Lower leg skin (tissue), 4 donors: ENCODE data around the gene CCDC40. TPM values are rescaled to one million over a fixed set of nuclear protein-coding genes. Genes with fewer than 3 reads are reported as not detected.

Source experiments
- DNase-seq, 2 donors: peaks; one replicate each; pipeline ENCODE4 v3.0.0-alpha.2; 2019; ENCODE audit warnings: low spot score in 2 of 2
- H3K4me3 ChIP-seq: fragments of 200-600 bp; sonication (generic); 2 replicates; pipeline ENCODE4 v1.5.1; 2017; ENCODE audit warnings: mild to moderate bottlenecking, low read depth; ENCODE audit not compliant: poor library complexity, severe bottlenecking
- CTCF ChIP-seq, 3 donors: fragments of 450-650 bp; IDR thresholded peaks; one replicate each; pipeline ENCODE4 v1.5.1; 2016; ENCODE audit warnings: antibody characterized with exemption in 3 of 3, mild to moderate bottlenecking in 3 of 3, moderate library complexity in 2 of 3
- POLR2A ChIP-seq, 2 donors: fragments of 450-650 bp; IDR thresholded peaks; one replicate each; pipeline ENCODE4 v1.6.1; 2016 to 2017; ENCODE audit warnings: antibody characterized with exemption in 2 of 2, mild to moderate bottlenecking in 1 of 2, moderate library complexity in 1 of 2
- WGBS, 2 donors: methylation state at CpG; one replicate each; pipeline ENCODE4 v1.1.5; 2018; 5-methylcytosine and 5-hydroxymethylcytosine counted together
- intact Hi-C: fragments of 100-400 bp; cut with DNase I; formaldehyde crosslinking; loops from one replicate; pipeline ENCODE4 v1.15.0; 2023; ENCODE audit warnings: low total_unique reads
- total RNA-seq, 4 donors: library from RNA; depleted of rRNA; stranded (reverse); fragments of >200 nt; gene quantifications; one replicate each; pipeline ENCODE4 v1.1.0, GENCODE V29; 2016

The CCDC40 gene
- total RNA-seq, 4 donors from 2014 or later: 1.2 to 5.8 (median 2.1) TPM

DNA sequence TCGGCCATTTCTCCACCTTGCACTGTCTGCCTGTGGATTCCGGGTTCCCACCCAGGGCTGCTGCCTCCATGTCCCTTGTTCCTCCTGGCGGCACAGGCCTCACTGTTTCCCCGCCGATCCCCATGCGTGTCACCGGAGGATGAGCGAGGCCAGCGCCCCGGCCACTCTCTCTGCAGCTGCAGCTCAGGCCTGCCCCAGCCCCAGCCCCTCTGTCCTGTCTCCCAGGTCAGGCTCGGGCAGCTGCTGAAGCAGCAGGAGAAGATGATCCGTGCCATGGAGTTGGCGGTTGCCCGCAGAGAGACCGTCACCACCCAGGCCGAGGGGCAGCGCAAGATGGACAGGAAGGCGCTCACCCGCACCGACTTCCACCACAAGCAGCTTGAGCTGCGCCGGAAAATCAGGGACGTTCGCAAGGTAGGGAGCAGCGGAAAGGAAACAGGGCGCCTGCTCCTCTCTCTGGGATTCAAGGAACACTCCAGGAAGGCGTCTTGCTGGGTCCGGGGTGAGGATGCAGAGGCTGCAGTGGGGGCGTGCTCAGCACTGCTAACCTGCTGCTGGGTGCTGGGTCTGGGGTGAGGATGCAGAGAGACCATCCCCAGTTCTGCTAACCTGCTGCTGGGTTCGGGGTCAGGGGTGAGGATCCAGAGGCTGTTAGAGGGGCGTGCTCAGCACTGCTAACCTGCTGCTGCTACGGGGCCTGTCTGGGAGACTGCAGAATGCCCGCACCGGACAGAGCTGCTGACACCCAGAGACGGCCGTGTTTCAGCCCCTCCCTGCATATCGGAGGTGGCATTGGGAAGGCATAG lies 58.8 kb downstream of the CCDC40 start:
- WGBS, 2 donors: 84 to 85% methylated on average over 35 to 37 of the region's 37 CpGs
- TF ChIP-seq CTCF (IDR thresholded peaks at IDR 0.05) (no peak), POLR2A (IDR thresholded peaks at IDR 0.05) (no peak)
- intact Hi-C loops: no loop called here
- H3K4me3 ChIP-seq: no peak overlapping the region
- DNase-seq: peak in 1 of 2 donors; percentile 76

GRCh38 chr17:80095844-80096475 lies 59.5 kb downstream of the CCDC40 start:
- H3K4me3 ChIP-seq: no peak overlapping the region
- WGBS, 2 donors: 91 to 92% methylated on average over 13 to 14 of the region's 16 CpGs
- peak in 1 of 2 donors; percentile 78 for DNase-seq
- intact Hi-C loops: no loop called here
- TF ChIP-seq POLR2A (IDR thresholded peaks at IDR 0.05) (no peak), CTCF (IDR thresholded peaks at IDR 0.05) (no peak)

DNA sequence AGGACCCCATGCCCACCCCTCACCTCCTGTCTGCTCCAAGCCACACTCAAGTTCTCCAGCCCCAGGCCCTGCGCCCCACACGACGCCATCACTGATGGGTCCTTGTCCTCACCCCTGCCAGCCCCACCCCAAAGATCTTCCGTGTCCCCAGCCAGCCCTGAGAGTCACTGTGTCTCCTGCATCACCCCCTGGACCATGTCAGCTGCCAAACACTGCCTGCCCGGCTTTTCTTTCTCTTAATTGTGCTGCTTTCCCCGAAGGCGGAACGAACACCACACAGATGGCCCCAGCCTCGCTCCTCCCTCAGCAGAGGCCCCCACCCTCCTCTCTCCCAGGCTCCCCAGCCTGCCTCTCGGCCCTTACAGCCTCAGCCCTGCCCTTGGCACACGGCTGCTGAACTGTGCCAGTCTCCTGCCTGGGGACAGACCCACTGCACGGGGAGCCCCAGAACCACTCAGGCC lies 60.1 kb downstream of the CCDC40 start:
- WGBS, 2 donors: 46 to 57% methylated on average over 12 of the region's 12 CpGs
- DNase-seq: peak in 1 of 2 donors; percentile 60
- no peak overlapping the region for H3K4me3 ChIP-seq
- no peak for TF ChIP-seq CTCF (IDR thresholded peaks at IDR 0.05)
- TF ChIP-seq POLR2A (IDR thresholded peaks at IDR 0.05): no peak
- intact Hi-C loops: no loop called here

DNA sequence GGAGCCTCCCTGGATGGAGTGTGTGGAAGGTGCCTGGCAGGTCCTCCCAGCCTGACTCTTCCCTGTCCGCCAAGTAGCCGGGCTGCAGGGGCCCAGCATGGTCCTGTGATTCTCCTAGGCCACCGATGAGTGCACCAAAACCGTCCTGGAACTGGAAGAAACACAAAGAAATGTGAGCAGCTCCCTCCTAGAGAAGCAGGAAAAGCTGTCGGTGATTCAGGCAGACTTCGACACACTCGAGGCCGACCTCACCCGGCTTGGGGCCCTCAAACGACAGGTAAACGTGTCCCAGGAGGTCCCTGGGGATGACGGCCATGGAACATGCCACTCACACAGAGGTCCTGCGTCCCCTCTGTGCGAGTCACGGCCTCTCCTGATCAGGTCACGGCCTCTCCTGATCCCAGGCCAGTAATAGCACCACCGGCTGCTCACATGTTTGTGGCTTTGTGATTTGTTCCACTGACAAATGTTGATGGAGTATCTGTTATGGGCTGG lies 60.7 kb downstream of the CCDC40 start:
- TF ChIP-seq POLR2A (IDR thresholded peaks at IDR 0.05) (no peak), CTCF (IDR thresholded peaks at IDR 0.05) (no peak)
- peak in 1 of 2 donors; percentile 70 for DNase-seq
- H3K4me3 ChIP-seq: no peak overlapping the region
- WGBS, 2 donors: 82 to 89% methylated on average over 17 of the region's 17 CpGs
- intact Hi-C loops: no loop called here

DNA sequence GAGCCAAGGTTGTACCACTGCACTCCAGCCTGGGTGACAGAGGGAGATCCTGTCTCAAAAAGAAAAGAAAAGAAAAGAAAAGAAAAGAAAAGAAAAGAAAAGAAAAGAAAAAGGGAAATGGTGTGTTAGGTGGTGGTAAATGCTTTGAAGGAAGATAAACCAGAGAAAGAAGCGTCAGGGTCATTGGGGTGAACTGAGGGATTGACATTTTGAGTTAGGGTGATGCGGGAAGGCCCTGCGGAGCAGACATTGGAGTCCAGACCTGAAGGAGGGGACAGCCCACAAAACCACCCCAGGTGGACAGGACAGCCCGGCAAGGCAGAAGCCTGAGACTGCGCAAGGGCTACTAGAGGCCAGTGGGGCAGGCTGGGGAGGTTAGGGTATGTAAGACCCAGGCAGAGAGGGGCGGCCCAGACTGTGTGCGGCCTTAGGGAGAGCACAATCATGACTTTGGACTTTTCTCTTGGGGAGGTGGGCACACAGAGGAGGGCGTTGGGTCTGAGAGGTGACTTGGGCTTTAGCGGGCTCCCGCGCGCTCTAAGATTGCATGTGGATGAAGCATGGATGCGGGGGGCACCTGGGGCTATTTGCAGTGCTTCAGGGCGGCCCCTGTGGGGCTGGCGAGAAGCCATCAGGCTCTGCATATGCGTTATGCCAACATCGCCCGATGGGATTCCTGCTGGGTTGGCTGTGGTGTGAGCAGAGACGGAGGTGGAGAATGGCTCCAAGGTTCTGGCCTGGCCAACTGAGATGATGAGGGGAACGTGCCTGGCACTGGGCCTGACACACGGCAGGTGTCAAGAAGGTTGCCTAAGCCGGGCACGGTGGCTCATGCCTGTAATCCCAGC lies 61.6 kb downstream of the CCDC40 start:
- no peak overlapping the region for H3K4me3 ChIP-seq
- peak in 1 of 2 donors; percentile 83 for DNase-seq
- intact Hi-C loops: no loop called here
- WGBS, 2 donors: 90 to 92% methylated on average over 23 of the region's 23 CpGs
- TF ChIP-seq CTCF (IDR thresholded peaks at IDR 0.05): no peak
- no peak for TF ChIP-seq POLR2A (IDR thresholded peaks at IDR 0.05)
